Activated CD4-positive, CD25-positive, alpha-beta regulatory T cell (primary cell): ENCODE data around the gene PHLDA1.
"Not testable (repeated sequence)": the region's sequence is repeated elsewhere in the genome, so short reads cannot be mapped to it uniquely, and the experiment has no call there.

Source experiments
- DNase-seq, 4 experiments: peaks; one replicate each; lab custom pipeline; 2025; lab: John Stamatoyannopoulos, UW

PHLDA1 gene

GRCh38 chr12:76018672-76019071 lies 12.9 kb downstream of the PHLDA1 start:
- no peak for DNase-seq

GRCh38 chr12:76018111-76018510 lies 13.5 kb downstream of the PHLDA1 start:
- no peak for DNase-seq

- no peak for DNase-seq
These were observed 17.6 kb downstream of the PHLDA1 start for GRCh38 chr12:76014007-76014406.

GRCh38 chr12:76013603-76014002 lies 18.0 kb downstream of the PHLDA1 start:
- no peak for DNase-seq

GRCh38 chr12:76012644-76013043 lies 18.9 kb downstream of the PHLDA1 start:
- DNase-seq, result no peak

- DNase-seq, result no peak
These were observed 20.7 kb downstream of the PHLDA1 start for GRCh38 chr12:76010732-76011458.

GRCh38 chr12:76008428-76008827 lies 23.1 kb downstream of the PHLDA1 start:
- DNase-seq, result no peak

GRCh38 chr12:76007640-76008039 lies 23.9 kb downstream of the PHLDA1 start:
- no peak for DNase-seq

GRCh38 chr12:76006028-76006925 lies 25.3 kb downstream of the PHLDA1 start:
- no peak for DNase-seq

- DNase-seq, result no peak
These were observed 28.3 kb downstream of the PHLDA1 start for GRCh38 chr12:76003355-76003638.

GRCh38 chr12:76002598-76003354 lies 28.8 kb downstream of the PHLDA1 start:
- DNase-seq, result no peak

GRCh38 chr12:75998292-75999063 lies 33.1 kb downstream of the PHLDA1 start:
- DNase-seq, result no peak

GRCh38 chr12:75997658-75998057 lies 33.9 kb downstream of the PHLDA1 start:
- DNase-seq, result no peak

- no peak for DNase-seq
These were observed 34.6 kb downstream of the PHLDA1 start for GRCh38 chr12:75996861-75997447.

GRCh38 chr12:75995691-75996090 lies 35.9 kb downstream of the PHLDA1 start:
- DNase-seq, result no peak

- DNase-seq, result no peak
These were observed 37.4 kb downstream of the PHLDA1 start for GRCh38 chr12:75994069-75994740.

- DNase-seq, result no peak
These were observed 39.8 kb downstream of the PHLDA1 start for GRCh38 chr12:75991753-75992152.

GRCh38 chr12:75990189-75990912 lies 41.2 kb downstream of the PHLDA1 start:
- DNase-seq, result no peak

- DNase-seq, result not testable (repeated sequence)
These were observed 43.9 kb downstream of the PHLDA1 start for GRCh38 chr12:75987709-75988108.
